Astrocyte (in vitro differentiated cells and primary cell): ENCODE data around the gene LAMA1. TPM values are rescaled to one million over a fixed set of nuclear protein-coding genes. Genes with fewer than 3 reads are reported as not detected.

Source experiments
- DNase-seq: peaks from one replicate; pipeline ENCODE4 v3.0.0-alpha.2; 2010; ENCODE audit warnings: low read depth
- FAIRE-seq: peaks from 2 replicates; lab custom pipeline; 2011; peaks lifted over from hg19 to GRCh38; lab: Jason Lieb, UNC
- H2AFZ ChIP-seq: 2 replicates; pipeline ENCODE4 v1.6.0; 2012; ENCODE audit warnings: low read depth, low read length, inconsistent platforms
- H3K27ac ChIP-seq: 2 replicates; pipeline ENCODE4 v1.5.1; 2011; ENCODE audit warnings: low read depth, low read length, inconsistent platforms
- H3K27me3 ChIP-seq: 2 replicates; pipeline ENCODE4 v1.6.0; 2011; ENCODE audit warnings: low read length, inconsistent platforms; ENCODE audit not compliant: insufficient read depth
- H3K36me3 ChIP-seq: 2 replicates; pipeline ENCODE4 v1.5.1; 2011; ENCODE audit warnings: low read length, inconsistent platforms; ENCODE audit not compliant: insufficient read depth
- H3K4me1 ChIP-seq: 2 replicates; pipeline ENCODE4 v1.5.1; 2011; ENCODE audit warnings: low read length, inconsistent platforms; ENCODE audit not compliant: insufficient read depth
- H3K4me2 ChIP-seq: 2 replicates; pipeline ENCODE4 v1.6.0; 2012; ENCODE audit warnings: low read length, inconsistent platforms
- H3K4me3 ChIP-seq: 2 replicates; pipeline ENCODE4 v1.5.1; 2011; ENCODE audit warnings: low read depth, mild to moderate bottlenecking, low read length, inconsistent platforms; ENCODE audit not compliant: insufficient read depth
- H3K79me2 ChIP-seq: 2 replicates; pipeline ENCODE4 v1.6.0; 2012; ENCODE audit warnings: mild to moderate bottlenecking, low read length, inconsistent platforms; ENCODE audit not compliant: insufficient read depth
- H3K9ac ChIP-seq: 2 replicates; pipeline ENCODE4 v1.6.0; 2012; ENCODE audit warnings: mild to moderate bottlenecking, low read length, inconsistent platforms
- H3K9me3 ChIP-seq: 2 replicates; pipeline ENCODE4 v1.5.1; 2012; ENCODE audit warnings: low read depth, mild to moderate bottlenecking, low read length, inconsistent platforms; ENCODE audit not compliant: insufficient read depth
- H4K20me1 ChIP-seq: 2 replicates; pipeline ENCODE4 v1.6.0; 2012; ENCODE audit warnings: low read length, inconsistent platforms; ENCODE audit not compliant: insufficient read depth
- H3K27ac Mint-ChIP-seq: one replicate; pipeline ENCODE4 v1.8.0; 2021; ENCODE audit warnings: mild to moderate bottlenecking, mixed read lengths; ENCODE audit not compliant: unreplicated experiment
- H3K27me3 Mint-ChIP-seq: one replicate; pipeline ENCODE4 v1.8.0; 2021; ENCODE audit warnings: low read depth, mixed read lengths; ENCODE audit not compliant: unreplicated experiment
- H3K36me3 Mint-ChIP-seq: one replicate; pipeline ENCODE4 v1.8.0; 2021; ENCODE audit warnings: low read depth, mixed read lengths; ENCODE audit not compliant: unreplicated experiment
- H3K4me1 Mint-ChIP-seq: one replicate; pipeline ENCODE4 v1.8.0; 2021; ENCODE audit warnings: low read depth, mixed read lengths; ENCODE audit not compliant: unreplicated experiment
- H3K4me3 Mint-ChIP-seq: one replicate; pipeline ENCODE4 v1.8.0; 2021; ENCODE audit warnings: mild to moderate bottlenecking, moderate library complexity, mixed read lengths; ENCODE audit not compliant: unreplicated experiment
- H3K9me3 Mint-ChIP-seq: one replicate; pipeline ENCODE4 v1.8.0; 2021; ENCODE audit warnings: mild to moderate bottlenecking, mixed read lengths; ENCODE audit not compliant: unreplicated experiment
- CTCF ChIP-seq: IDR thresholded peaks from 2 replicates; pipeline ENCODE4 v1.5.1; 2011; ENCODE audit warnings: low read depth, mild to moderate bottlenecking, inconsistent platforms, low read length, moderate library complexity; ENCODE audit not compliant: insufficient read depth
- EZH2 ChIP-seq: IDR thresholded peaks from 2 replicates; pipeline ENCODE4 v1.6.1; 2012; ENCODE audit warnings: mild to moderate bottlenecking, low read length, inconsistent platforms; ENCODE audit not compliant: insufficient read depth
- total RNA-seq: library from RNA; stranded (reverse); gene quantifications from 2 replicates; pipeline ENCODE4 v1.2.1, GENCODE V29; 2021

LAMA1 gene
- total RNA-seq, 1 donor from 2014 or later = 17.4 TPM

DNA sequence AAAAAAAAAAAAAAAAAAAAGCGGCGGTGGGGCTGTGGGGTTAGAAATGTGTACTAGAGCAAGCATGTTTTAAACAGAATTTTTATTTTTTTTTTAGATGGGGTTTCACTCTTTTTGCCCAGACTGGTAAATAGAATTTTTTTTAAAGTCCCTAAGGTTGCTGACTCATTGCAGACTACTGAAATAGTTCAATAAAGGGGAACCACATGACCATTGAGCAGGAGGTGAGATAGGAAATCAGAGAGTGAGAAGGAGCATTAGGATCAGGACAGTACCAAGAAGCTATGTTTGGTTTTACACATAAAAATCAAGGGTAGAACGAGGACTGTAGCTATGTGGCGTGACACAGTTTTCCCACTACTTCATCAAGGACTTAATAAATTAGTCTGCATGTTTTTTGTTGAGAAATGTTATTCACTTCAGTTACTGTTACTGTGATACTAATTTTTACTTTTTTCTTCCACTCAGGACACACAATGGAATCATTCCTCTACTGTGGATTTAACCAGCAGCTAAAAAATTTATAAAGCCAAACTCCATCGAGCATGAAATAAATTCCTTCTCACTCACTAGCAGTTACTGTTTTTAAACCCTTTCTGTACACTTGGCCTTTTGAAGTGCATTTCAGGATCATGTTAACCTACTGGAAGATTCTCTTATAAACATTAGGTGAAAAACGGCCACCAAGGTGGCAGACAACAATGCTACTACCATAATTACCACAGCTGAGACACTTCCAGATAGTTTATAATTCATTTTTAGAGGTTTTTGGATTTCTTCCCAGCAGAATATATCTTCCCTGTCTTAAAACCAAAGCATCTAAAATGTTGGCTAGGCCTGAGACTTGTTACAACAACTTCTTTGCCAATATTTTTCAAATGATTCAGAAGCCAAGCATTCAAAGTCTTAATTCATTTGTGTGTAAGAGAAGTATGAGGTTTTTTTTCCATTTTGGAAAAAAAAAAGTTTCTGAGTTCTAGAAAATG, 33.2 kb downstream of the LAMA1 start:
- peak overlapping the region; percentile 86 for H3K27ac ChIP-seq
- Mint-ChIP-seq H3K27me3 (no peaks in the 10 kb centered on the region), H3K4me1 (peaks cover 17% of the 10 kb centered on the region), H3K36me3 (no peaks in the 10 kb centered on the region), H3K9me3 (no peaks in the 10 kb centered on the region), H3K27ac (peak overlapping the region; percentile 92), H3K4me3 (no peak overlapping the region)
- H3K36me3 ChIP-seq = no peaks in the 10 kb centered on the region
- peak overlapping the region; percentile 58 for H3K9ac ChIP-seq
- peak overlapping the region; percentile 63 for H3K4me2 ChIP-seq
- no peak for TF ChIP-seq CTCF
- no peak for TF ChIP-seq EZH2
- H2AFZ ChIP-seq = peak overlapping the region; percentile 28
- H3K79me2 ChIP-seq = no peaks in the 10 kb centered on the region
- H3K4me3 ChIP-seq = no peak overlapping the region
- FAIRE-seq = no peak
- H3K4me1 ChIP-seq = peaks cover 13% of the 10 kb centered on the region
- no peaks in the 10 kb centered on the region for H4K20me1 ChIP-seq
- no peaks in the 10 kb centered on the region for H3K9me3 ChIP-seq
- DNase-seq = peak; percentile 94
- no peaks in the 10 kb centered on the region for H3K27me3 ChIP-seq

- no peaks in the 10 kb centered on the region for H3K36me3 ChIP-seq
- no peak for TF ChIP-seq CTCF
- TF ChIP-seq EZH2 = no peak
- no peaks in the 10 kb centered on the region for H3K27me3 ChIP-seq
- no peak overlapping the region for H3K4me3 ChIP-seq
- H3K27me3 Mint-ChIP-seq = no peaks in the 10 kb centered on the region
- H3K4me1 Mint-ChIP-seq = peaks cover 12% of the 10 kb centered on the region
- no peak overlapping the region for H3K4me2 ChIP-seq
- DNase-seq (no peak), FAIRE-seq (no peak)
- H3K36me3 Mint-ChIP-seq = no peaks in the 10 kb centered on the region
- no peak overlapping the region for H3K9ac ChIP-seq
- no peaks in the 10 kb centered on the region for H3K79me2 ChIP-seq
- peaks cover 13% of the 10 kb centered on the region for H3K4me1 ChIP-seq
- H3K4me3 Mint-ChIP-seq = no peak overlapping the region
- H4K20me1 ChIP-seq = no peaks in the 10 kb centered on the region
- H3K9me3 Mint-ChIP-seq = no peaks in the 10 kb centered on the region
- H3K9me3 ChIP-seq = no peaks in the 10 kb centered on the region
- H3K27ac Mint-ChIP-seq = no peak overlapping the region
- no peak overlapping the region for H3K27ac ChIP-seq
- H2AFZ ChIP-seq = peak overlapping the region; percentile 19
Observed at GRCh38 chr18:7082671-7083070, 34.9 kb downstream of the LAMA1 start.

- no peaks in the 10 kb centered on the region for H3K27me3 ChIP-seq
- no peak overlapping the region for H3K9ac ChIP-seq
- H3K4me3 ChIP-seq = no peak overlapping the region
- no peak overlapping the region for H2AFZ ChIP-seq
- no peaks in the 10 kb centered on the region for H3K9me3 ChIP-seq
- FAIRE-seq (no peak), DNase-seq (no peak)
- no peak overlapping the region for H3K27ac Mint-ChIP-seq
- H4K20me1 ChIP-seq = no peaks in the 10 kb centered on the region
- H3K79me2 ChIP-seq = no peaks in the 10 kb centered on the region
- H3K9me3 Mint-ChIP-seq = no peaks in the 10 kb centered on the region
- H3K36me3 Mint-ChIP-seq = no peaks in the 10 kb centered on the region
- H3K4me3 Mint-ChIP-seq = no peak overlapping the region
- no peak overlapping the region for H3K4me2 ChIP-seq
- H3K4me1 ChIP-seq = peaks cover 3% of the 10 kb centered on the region
- H3K27ac ChIP-seq = no peak overlapping the region
- H3K4me1 Mint-ChIP-seq = peaks cover 3% of the 10 kb centered on the region
- TF ChIP-seq CTCF (no peak), EZH2 (no peak)
- H3K27me3 Mint-ChIP-seq = no peaks in the 10 kb centered on the region
- no peaks in the 10 kb centered on the region for H3K36me3 ChIP-seq
Observed at GRCh38 chr18:7079231-7079630, 38.4 kb downstream of the LAMA1 start.
